Fibroblast of lung (primary cell): ENCODE measurements around the gene NFATC3.

Experiments
- CTCF ChIP-seq, 2 donors: IDR thresholded peaks in 1 of 2; conservative IDR thresholded peaks in 1 of 2; 1 replicate in 1 of 2; 2 replicates in 1 of 2; pipeline ENCODE4 v1.5.1; 2011 to 2012; ENCODE audit warnings: low read length in 2 of 2, control low read depth in 1 of 2, inconsistent platforms in 1 of 2, low read depth in 1 of 2, mild to moderate bottlenecking in 1 of 2
- EZH2 ChIP-seq: IDR thresholded peaks from 2 replicates; pipeline ENCODE4 v1.5.1; 2012; ENCODE audit warnings: low read length, control low read depth, mild to moderate bottlenecking; ENCODE audit errors: missing control alignments

- TF ChIP-seq CTCF (conservative IDR thresholded peaks at IDR 0.05 in 1 of 2, IDR thresholded peaks at IDR 0.05 in 1 of 2; ENCODE audit: low read depth in 1 of 2, low read length in 2 of 2): no peak
- TF ChIP-seq EZH2: no peak
These were observed 140.9 kb downstream of the NFATC3 start for GRCh38 chr16:68226116-68226515.
